SU-DHL-6 (cell line): ENCODE results near the gene KIRREL1.
A peak's percentile ranks its signal among the peaks of the same experiment; 100 is the strongest.

Experiments used
- H2AFZ ChIP-seq: fragments of 200-600 bp; sonication (generic); 2 replicates; pipeline ENCODE4 v1.6.1; 2014; ENCODE audit warnings: low read depth, mild to moderate bottlenecking, moderate library complexity, mixed read lengths, antibody characterized with exemption, low read length; ENCODE audit not compliant: severe bottlenecking
- H3F3A ChIP-seq: fragments of 200-600 bp; shearing (Covaris generic); 2 replicates; pipeline ENCODE4 v1.6.0; 2016; ENCODE audit warnings: antibody characterized with exemption, mild to moderate bottlenecking; ENCODE audit not compliant: insufficient read depth
- H3K27ac ChIP-seq: fragments of 200-600 bp; sonication (generic); 2 replicates; pipeline ENCODE4 v1.5.1; 2016; ENCODE audit warnings: low read depth, mild to moderate bottlenecking, low read length, moderate library complexity, mixed read lengths
- H3K27me3 ChIP-seq: fragments of 200-600 bp; sonication (generic), shearing (Covaris generic); 2 replicates; pipeline ENCODE4 v1.6.0; 2014; ENCODE audit warnings: mild to moderate bottlenecking, low read length
- H3K36me3 ChIP-seq: fragments of 200-600 bp; sonication (generic); 2 replicates; pipeline ENCODE4 v1.6.1; 2014; ENCODE audit warnings: mild to moderate bottlenecking, low read length, mixed read lengths
- H3K4me2 ChIP-seq: fragments of 300-600, 200-600 bp; shearing (Covaris generic), sonication (generic); 2 replicates; pipeline ENCODE4 v1.6.0; 2014; ENCODE audit warnings: low read length, low read depth, mild to moderate bottlenecking; ENCODE audit not compliant: poor library complexity, severe bottlenecking
- H3K4me3 ChIP-seq: fragments of 200-600 bp; sonication (generic); 2 replicates; pipeline ENCODE4 v1.5.1; 2014; ENCODE audit warnings: antibody characterized with exemption, low read length, mild to moderate bottlenecking, mixed read lengths; ENCODE audit not compliant: insufficient read depth, poor library complexity, severe bottlenecking
- H3K79me2 ChIP-seq: fragments of 200-600 bp; sonication (generic); 2 replicates; pipeline ENCODE4 v1.6.1; 2014; ENCODE audit warnings: mild to moderate bottlenecking, low read length, moderate library complexity; ENCODE audit not compliant: insufficient read depth
- H3K9ac ChIP-seq: fragments of 200-600 bp; sonication (generic); 2 replicates; pipeline ENCODE4 v1.7.0; 2014; ENCODE audit warnings: mild to moderate bottlenecking, low read length
- H3K9me2 ChIP-seq: fragments of 200-600 bp; sonication (generic); replicated peaks from 2 replicates; pipeline ENCODE4 v1.6.1; 2014; ENCODE audit warnings: low read length; ENCODE audit not compliant: insufficient read depth
- H3K9me3 ChIP-seq: fragments of 200-600 bp; sonication (generic); 2 replicates; pipeline ENCODE4 v1.6.1; 2014; ENCODE audit warnings: low read length, mixed read lengths; ENCODE audit not compliant: insufficient read depth
- H4K20me1 ChIP-seq: fragments of 200-600 bp; sonication (generic); 2 replicates; pipeline ENCODE4 v1.6.1; 2014; ENCODE audit warnings: low read depth, mild to moderate bottlenecking, antibody characterized with exemption, low read length, moderate library complexity, mixed read lengths
- EZH2phosphoT487 ChIP-seq: fragments of 200-600 bp; sonication (generic), shearing (Covaris generic); conservative IDR thresholded peaks from 2 replicates; pipeline ENCODE4 v1.6.1; 2018; ENCODE audit warnings: mild to moderate bottlenecking, antibody characterized with exemption, low read length, moderate library complexity, mixed read lengths
- TF ChIP-seq, protein P1 (sequence below): fragments of 200-600 bp; sonication (generic); IDR thresholded peaks from one replicate; pipeline ENCODE4 v1.5.1; 2017; ENCODE audit warnings: antibody characterized with exemption, mild to moderate bottlenecking, low read length, moderate library complexity; ENCODE audit not compliant: insufficient read depth, poor library complexity, severe bottlenecking

KIRREL1 gene

DNA sequence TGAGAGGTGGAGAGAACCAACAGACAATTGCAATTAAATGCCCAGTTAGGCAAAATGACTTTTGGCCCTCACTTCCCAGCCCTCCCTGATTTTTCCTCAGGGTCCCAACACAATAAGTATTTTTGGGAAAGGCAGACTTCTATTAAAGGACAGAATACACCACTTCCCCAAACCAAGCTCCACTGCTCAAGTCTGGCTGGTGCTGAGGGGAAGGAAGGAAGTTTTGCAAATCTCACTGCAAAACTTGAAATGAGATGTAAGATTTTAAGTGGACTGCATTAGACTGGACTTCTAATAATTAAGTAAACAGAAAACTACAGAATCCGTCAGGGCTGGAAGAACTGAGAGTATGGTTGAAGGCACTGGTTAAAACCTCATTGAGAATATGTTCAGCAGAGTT is 155.0 kb downstream of the KIRREL1 start:
- no peak for TF ChIP-seq EZH2phosphoT487
- TF ChIP-seq, protein P1, sequence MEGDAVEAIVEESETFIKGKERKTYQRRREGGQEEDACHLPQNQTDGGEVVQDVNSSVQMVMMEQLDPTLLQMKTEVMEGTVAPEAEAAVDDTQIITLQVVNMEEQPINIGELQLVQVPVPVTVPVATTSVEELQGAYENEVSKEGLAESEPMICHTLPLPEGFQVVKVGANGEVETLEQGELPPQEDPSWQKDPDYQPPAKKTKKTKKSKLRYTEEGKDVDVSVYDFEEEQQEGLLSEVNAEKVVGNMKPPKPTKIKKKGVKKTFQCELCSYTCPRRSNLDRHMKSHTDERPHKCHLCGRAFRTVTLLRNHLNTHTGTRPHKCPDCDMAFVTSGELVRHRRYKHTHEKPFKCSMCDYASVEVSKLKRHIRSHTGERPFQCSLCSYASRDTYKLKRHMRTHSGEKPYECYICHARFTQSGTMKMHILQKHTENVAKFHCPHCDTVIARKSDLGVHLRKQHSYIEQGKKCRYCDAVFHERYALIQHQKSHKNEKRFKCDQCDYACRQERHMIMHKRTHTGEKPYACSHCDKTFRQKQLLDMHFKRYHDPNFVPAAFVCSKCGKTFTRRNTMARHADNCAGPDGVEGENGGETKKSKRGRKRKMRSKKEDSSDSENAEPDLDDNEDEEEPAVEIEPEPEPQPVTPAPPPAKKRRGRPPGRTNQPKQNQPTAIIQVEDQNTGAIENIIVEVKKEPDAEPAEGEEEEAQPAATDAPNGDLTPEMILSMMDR: no peak
- Histone ChIP-seq H2AFZ (no peak overlapping the region), H3K9me3 (no peaks in the 10 kb centered on the region), H3K36me3 (no peaks in the 10 kb centered on the region), H3K9ac (no peak overlapping the region), H3K4me2 (no peak overlapping the region), H4K20me1 (no peaks in the 10 kb centered on the region), H3K27me3 (no peaks in the 10 kb centered on the region), H3F3A (peaks cover 6% of the 10 kb centered on the region), H3K27ac (no peak overlapping the region), H3K79me2 (no peaks in the 10 kb centered on the region), H3K9me2 (no peaks in the 10 kb centered on the region), H3K4me3 (no peak overlapping the region)

DNA sequence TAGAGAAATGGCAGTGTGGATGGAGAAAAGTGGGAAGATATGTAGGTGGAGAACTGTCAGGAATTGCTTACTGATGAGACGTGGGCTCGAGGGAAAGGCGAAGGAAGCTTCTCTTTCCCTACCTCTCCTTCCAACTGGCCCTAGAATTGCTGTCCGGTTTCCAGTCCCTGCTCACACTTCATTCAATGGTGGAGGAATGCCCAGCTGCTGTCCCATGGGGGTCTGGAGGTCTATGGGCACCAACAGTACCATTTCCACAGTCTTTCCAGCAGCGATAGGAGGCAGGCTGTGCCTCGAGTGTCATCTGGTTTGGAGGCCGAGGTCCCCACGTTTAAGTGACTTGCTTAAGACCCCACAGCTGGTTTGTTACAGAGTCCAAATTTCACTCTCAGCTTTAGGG is 155.7 kb downstream of the KIRREL1 start:
- no peaks in the 10 kb centered on the region for H3K27me3 ChIP-seq
- no peaks in the 10 kb centered on the region for H3K36me3 ChIP-seq
- no peaks in the 10 kb centered on the region for H3K9me3 ChIP-seq
- peak overlapping the region; percentile 55 for H3K4me2 ChIP-seq
- peak overlapping the region; percentile 51 for H3K9ac ChIP-seq
- no peaks in the 10 kb centered on the region for H4K20me1 ChIP-seq
- H3K4me3 ChIP-seq: peak overlapping the region; percentile 59
- peak overlapping the region; percentile 98 for H2AFZ ChIP-seq
- H3K9me2 ChIP-seq: no peaks in the 10 kb centered on the region
- no peak for TF ChIP-seq EZH2phosphoT487
- TF ChIP-seq, protein P1: no peak
- H3K27ac ChIP-seq: no peak overlapping the region
- H3F3A ChIP-seq: peaks cover 6% of the 10 kb centered on the region
- no peaks in the 10 kb centered on the region for H3K79me2 ChIP-seq
